Memory B cell (primary cell): Measurements from ENCODE around the gene SALL2.
A peak's percentile ranks its signal among the peaks of the same experiment; 100 is the strongest.

ENCODE experiments used
- ATAC-seq: fragments of 150-1000 bp; cut with Tn5 transposase; 2 replicates; pipeline ENCODE4 v1.10.0; 2021; ENCODE audit warnings: low read depth, mild to moderate bottlenecking, moderate library complexity
- DNase-seq, 2 donors: peaks; one replicate each; pipeline ENCODE4 v3.0.0; 2022; ENCODE audit warnings: low spot score in 2 of 2
- H3K27ac Mint-ChIP-seq: one replicate; pipeline ENCODE4 v1.8.0; 2022; ENCODE audit warnings: mild to moderate bottlenecking, moderate library complexity, mixed read lengths
- H3K27me3 Mint-ChIP-seq: one replicate; pipeline ENCODE4 v1.8.0; 2022; ENCODE audit warnings: mixed read lengths
- H3K36me3 Mint-ChIP-seq: one replicate; pipeline ENCODE4 v1.8.0; 2022; ENCODE audit warnings: mild to moderate bottlenecking, mixed read lengths
- H3K4me1 Mint-ChIP-seq: one replicate; pipeline ENCODE4 v1.8.0; 2022; ENCODE audit warnings: mixed read lengths
- H3K4me3 Mint-ChIP-seq: one replicate; pipeline ENCODE4 v1.8.0; 2022; ENCODE audit warnings: mild to moderate bottlenecking, moderate library complexity, mixed read lengths
- H3K9me3 Mint-ChIP-seq: one replicate; pipeline ENCODE4 v1.8.0; 2022; ENCODE audit warnings: mixed read lengths

The SALL2 gene

GRCh38 chr14:21476925-21477681 lies 49.0 kb downstream of the SALL2 start, which contains the start of the genes RAB2B and TOX4:
Gene RAB2B (minus strand): TSS chr14:21476959. CDS start chr14:21476872, 87 bp downstream.
Gene TOX4 (plus strand): TSS chr14:21477195. CDS start chr14:21477279, 84 bp downstream.
- peaks cover 13% of the 10 kb centered on the region for H3K36me3 Mint-ChIP-seq
- H3K27me3 Mint-ChIP-seq, result no peaks in the 10 kb centered on the region
- peak within 1 kb of the TSS; percentile 98 for H3K27ac Mint-ChIP-seq
- peak within 1 kb of the TSS; percentile 99 for H3K4me3 Mint-ChIP-seq
- H3K4me1 Mint-ChIP-seq, result peaks cover 17% of the 10 kb centered on the region
- DNase-seq, result peak; percentile 95 to 96
- no peaks in the 10 kb centered on the region for H3K9me3 Mint-ChIP-seq
- peak; percentile 94 for ATAC-seq

GRCh38 chr14:21476523-21476924 lies 49.6 kb downstream of the SALL2 start:
- peak overlapping the region; percentile 99 for H3K4me3 Mint-ChIP-seq
- H3K4me1 Mint-ChIP-seq, result peaks cover 17% of the 10 kb centered on the region
- ATAC-seq, result peak; percentile 47
- H3K36me3 Mint-ChIP-seq, result peaks cover 13% of the 10 kb centered on the region
- H3K27ac Mint-ChIP-seq, result peak overlapping the region; percentile 98
- DNase-seq, result no peak
- H3K9me3 Mint-ChIP-seq, result no peaks in the 10 kb centered on the region
- H3K27me3 Mint-ChIP-seq, result no peaks in the 10 kb centered on the region

- H3K27ac Mint-ChIP-seq, result peak overlapping the region; percentile 98
- no peaks in the 10 kb centered on the region for H3K9me3 Mint-ChIP-seq
- no peaks in the 10 kb centered on the region for H3K27me3 Mint-ChIP-seq
- peak overlapping the region; percentile 99 for H3K4me3 Mint-ChIP-seq
- ATAC-seq, result no peak
- peaks cover 17% of the 10 kb centered on the region for H3K4me1 Mint-ChIP-seq
- peaks cover 13% of the 10 kb centered on the region for H3K36me3 Mint-ChIP-seq
- DNase-seq, result no peak
These were observed 50.2 kb downstream of the SALL2 start for GRCh38 chr14:21475767-21476522.
